ENCODE data around the gene SPSB2.

The SPSB2 gene

DNA sequence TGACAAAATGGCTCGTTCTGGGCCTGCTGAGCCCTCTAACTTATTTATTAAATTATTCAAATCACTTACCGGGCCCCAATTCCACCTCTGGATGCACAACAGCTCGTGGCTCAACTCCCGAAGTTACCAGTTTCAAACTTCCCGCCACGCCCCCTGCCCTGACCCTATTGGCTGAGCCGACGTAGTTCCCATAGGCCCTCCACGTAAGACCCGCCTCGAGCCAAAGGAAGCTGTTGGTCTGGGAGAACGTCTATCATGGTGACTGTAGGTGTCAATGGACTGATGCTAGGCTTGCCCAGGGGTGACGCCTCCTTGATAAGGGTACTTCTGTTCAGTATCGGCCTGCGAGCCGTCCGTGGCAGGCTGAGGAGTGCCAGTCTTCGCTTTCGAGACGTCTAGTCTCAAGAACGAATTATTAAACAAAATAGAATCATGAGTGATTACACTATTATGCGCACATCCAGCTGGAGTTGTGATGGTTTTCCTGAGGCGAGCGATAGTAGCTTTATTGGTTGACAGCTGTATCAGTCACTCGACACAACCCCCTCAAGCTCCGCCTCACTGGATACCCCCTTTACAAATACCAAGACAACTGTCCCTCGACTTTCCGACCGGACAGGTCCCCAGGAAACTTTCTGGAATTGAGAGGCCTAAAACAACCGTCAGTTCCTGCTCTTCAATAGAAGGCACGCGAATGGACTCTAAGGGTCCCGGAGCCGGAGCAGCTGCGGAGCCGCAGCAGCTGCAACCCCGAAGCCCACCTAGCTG lies 21.8 kb downstream of the SPSB2 start, which contains the start of gene CDCA3:
CDCA3 (minus strand) TSS at position 134 of the 768 bp plus-strand sequence. CDS start 334 bp downstream, outside the sequence.
- DNase-seq (ENCODE audit: low read depth in 3 of 3): peak; percentile 89 to 94 (median 92)

DNA sequence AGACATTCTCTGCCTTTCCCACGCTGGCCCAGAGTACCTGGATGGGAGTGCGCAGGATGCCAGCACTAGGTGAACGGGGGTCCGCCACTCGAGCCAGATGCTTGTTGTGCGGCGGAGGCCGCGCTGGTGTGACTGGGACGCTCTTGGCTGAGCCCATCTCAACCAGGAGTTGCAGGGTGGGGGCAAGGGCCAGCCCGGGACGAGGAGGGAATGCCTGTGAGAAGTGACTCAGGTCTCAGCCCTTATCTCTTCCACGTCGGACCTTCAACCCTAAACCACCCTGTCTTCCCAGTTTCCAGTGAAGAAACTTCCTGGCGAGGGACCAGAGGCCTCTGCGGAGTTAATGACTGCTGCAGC lies 22.3 kb downstream of the SPSB2 start:
- no peak for DNase-seq (ENCODE audit: low read depth in 3 of 3)

DNA sequence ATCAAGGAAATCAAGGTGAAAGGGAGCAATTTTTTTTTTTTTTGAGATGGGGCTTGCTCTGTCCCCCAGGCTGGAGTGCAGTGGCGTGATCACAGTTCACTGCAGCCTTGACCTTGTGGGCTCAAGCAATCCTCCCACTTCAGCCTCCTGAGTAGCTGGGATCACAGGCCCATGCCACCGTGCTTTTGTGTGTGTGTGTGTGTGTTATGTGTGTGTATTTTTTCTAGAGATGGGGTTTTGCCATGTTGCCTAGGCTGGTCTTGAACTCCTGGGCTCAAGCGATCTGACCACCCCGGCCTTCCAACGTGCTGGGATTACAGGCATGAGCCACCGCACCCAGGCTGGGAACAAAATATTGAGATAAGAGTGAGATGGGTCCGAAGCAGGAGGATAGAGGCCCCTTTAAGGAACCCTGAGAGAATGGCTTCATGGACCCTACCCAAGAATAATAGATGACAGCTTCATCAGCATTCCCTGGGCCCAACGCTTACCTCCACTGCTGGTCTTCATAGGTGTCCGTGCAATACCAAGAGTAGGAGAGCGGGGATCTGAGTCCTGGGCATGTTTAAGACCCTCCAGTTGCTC lies 23.0 kb downstream of the SPSB2 start:
- no peak for DNase-seq (ENCODE audit: low read depth in 3 of 3)

DNA sequence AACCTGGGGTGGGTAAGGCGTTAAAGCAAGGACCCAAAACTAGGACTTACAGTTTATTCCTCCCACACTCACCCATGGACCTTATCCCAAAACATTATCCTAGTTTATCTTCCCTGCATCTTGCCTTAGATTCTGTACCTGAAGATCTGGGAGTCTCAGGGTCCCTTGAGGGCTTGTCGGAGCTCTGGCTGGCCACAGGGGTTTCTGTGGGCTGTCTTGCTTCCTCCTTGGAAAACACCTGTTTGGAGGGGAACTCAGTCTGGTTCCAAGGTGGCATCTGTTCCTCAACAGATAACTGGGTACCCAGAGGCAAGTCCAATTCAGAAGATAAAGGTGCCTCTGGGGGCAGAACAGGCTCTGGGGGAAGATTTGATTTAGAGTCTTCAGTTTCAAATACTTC lies 23.7 kb downstream of the SPSB2 start:
- DNase-seq (ENCODE audit: low read depth in 3 of 3): no peak

DNA sequence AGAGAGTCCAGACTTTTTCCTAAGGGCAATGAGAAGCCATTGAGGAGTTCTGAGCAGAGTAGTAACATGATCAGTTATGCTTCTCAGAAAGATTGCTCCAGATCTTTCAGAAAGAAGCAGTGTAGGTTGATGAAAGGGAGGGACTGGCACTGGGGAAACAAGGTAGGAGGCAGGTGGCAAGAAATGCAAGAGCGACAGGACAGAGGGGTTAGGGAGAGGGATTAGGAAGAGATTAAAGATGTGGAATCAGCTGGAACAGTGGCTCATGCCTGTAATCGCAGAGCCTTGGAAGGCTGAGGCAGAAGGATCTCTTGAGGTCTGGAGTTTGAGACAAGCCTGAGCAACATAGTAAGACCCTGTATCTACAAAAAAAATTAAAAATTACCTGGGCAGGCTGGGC lies 25.4 kb downstream of the SPSB2 start:
- DNase-seq (ENCODE audit: low read depth in 3 of 3): no peak

- DNase-seq (ENCODE audit: low read depth in 3 of 3): no peak
Observed at GRCh38 chr12:6846316-6846869, 26.7 kb downstream of the SPSB2 start.

DNA sequence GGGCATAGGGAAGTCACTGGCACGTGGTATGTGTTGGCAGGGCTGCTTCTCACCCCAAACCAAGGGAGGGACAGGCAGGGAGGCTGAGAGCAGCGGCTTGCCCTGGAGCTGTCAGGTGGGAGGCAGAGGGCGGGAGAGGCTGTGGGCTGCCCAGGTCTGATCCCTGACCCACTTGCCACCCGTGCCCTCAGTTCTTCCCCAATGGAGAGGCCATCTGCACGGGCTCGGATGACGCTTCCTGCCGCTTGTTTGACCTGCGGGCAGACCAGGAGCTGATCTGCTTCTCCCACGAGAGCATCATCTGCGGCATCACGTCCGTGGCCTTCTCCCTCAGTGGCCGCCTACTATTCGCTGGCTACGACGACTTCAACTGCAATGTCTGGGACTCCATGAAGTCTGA lies 27.7 kb downstream of the SPSB2 start:
- no peak for DNase-seq (ENCODE audit: low read depth in 3 of 3)

DNA sequence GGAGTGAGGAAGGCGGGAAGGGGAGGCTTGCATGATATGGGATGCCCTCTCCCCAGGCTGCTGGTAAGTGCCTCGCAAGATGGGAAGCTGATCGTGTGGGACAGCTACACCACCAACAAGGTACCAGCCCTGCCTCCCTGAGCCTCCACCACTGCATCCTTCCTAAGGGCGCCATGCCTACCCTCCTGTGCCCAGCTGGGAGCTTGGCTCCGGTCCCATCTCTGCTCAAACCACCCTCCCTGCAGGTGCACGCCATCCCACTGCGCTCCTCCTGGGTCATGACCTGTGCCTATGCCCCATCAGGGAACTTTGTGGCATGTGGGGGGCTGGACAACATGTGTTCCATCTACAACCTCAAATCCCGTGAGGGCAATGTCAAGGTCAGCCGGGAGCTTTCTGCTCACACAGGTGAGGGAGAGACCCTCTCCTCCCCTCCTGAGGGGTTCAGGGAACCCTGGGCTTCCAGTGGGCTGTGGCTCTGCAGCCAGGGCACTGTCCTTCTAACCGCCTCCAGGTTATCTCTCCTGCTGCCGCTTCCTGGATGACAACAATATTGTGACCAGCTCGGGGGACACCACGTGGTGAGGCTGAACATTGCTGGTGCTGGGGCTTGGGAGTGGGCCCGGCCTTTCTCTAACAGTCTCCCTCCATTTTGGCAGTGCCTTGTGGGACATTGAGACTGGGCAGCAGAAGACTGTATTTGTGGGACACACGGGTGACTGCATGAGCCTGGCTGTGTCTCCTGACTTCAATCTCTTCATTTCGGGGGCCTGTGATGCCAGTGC lies 29.8 kb downstream of the SPSB2 start:
- DNase-seq (ENCODE audit: low read depth in 3 of 3): no peak

- DNase-seq (ENCODE audit: low read depth in 3 of 3): no peak
Observed at GRCh38 chr12:6842075-6842474, 31.0 kb downstream of the SPSB2 start.

DNA sequence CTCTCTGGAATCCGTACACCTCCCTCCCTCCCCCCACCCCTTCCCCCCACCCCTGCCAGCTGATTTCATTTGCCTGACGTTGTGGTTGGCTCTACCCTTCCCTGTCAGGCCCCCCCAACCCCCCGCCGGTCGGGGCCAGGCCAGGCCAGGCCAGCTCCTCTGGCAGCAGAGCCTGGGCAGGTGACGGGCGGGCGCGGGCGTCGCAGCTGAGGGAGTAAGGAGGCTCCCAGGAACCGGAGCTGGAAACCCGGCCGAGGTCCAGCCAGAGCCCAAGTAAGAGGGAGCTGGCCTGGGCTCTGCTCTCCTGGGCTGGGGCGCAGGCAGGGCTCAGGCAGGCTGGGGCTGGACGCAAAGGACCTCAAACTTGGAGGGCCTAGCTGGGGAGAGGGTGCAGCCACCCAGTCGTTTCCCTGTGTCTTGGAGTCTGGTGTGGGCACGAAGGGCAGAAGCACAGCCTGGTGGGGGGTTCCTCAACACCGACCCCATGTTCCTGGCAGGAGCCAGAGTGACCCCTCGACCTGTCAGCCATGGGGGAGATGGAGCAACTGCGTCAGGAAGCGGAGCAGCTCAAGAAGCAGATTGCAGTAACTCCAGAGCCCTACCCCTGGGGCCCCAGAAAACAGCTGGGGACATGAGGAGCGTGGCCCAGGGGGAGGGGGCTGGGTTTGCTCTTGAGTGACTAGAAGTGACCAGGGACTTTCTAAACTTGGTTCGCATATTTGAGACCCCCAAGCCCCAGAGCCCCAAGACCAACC lies 32.2 kb downstream of the SPSB2 start, which contains the start of gene GNB3:
GNB3 (plus strand) TSS at position 165 of the 755 bp plus-strand sequence; CDS start at position 528, 363 bp downstream.
- DNase-seq (ENCODE audit: low read depth in 3 of 3): no peak

GRCh38 chr12:6840330-6840729 lies 32.8 kb downstream of the SPSB2 start:
- DNase-seq (ENCODE audit: low read depth in 3 of 3): no peak

DNA sequence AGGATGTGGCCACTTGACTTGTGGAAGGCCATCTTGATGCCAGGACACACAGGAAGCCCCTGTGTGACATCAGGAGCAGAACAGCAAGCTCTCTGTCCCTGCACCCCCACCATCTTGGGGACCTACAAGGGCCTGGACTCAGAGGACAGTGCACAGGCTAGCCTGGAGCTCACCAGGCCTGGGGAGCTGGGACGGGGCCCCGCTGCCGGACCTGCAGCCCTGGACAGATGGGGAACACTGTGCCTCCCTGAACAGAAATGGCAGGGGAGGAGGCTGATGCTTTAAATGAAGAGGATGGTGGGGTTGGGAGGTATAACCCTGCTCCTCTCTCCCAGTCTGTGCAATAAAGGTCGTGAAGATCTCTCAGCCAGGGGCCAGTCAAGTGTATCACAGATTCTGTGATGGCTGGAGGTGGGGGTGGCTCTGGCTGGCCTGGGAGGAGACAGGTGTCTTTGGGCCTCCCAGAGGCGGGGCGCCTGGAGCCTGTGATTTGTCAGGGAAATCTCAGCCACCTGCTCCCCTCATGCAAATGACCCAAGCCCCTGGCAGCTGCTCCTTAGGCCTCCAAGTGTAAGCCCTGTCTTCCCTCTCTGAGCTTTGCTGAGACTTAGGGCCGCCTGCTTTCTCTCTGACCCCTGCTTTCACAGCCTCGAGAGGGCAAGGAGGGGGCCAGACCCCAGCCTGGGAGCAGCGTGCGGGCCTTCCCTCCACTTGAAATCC lies 33.5 kb downstream of the SPSB2 start:
- no peak for DNase-seq (ENCODE audit: low read depth in 3 of 3)

GRCh38 chr12:6838854-6839253 lies 34.2 kb downstream of the SPSB2 start:
- DNase-seq (ENCODE audit: low read depth in 3 of 3): no peak

DNA sequence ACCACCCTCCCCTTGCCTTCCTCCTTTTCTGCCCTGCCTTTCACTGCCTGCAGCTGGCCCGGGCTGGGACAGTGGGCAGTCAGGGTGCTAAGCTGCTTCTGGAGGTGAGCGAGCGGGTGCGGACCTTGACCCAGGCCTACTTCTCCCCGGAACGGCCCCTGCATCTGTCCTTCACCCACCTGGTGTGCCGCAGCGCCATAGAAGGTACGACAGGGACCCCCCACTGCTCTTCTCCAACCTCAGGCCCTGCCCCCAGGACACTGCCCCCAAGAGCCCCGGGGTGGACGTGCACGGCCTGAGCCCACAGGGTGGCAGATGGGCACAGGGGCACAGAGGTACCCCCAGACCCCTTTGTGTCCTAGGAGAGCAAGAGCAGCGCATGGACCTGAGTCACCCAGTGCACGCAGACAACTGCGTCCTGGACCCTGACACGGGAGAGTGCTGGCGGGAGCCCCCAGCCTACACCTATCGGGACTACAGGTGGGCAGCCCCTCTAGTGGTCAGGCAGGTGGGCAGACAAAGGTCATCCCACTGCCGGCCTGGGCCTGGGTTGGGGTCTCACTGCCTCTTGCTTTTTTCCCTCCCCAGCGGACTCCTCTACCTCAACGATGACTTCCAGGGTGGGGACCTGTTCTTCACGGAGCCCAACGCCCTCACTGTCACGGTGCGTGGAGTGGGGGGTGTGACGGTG lies 35.6 kb downstream of the SPSB2 start:
- no peak for DNase-seq (ENCODE audit: low read depth in 3 of 3)

DNA sequence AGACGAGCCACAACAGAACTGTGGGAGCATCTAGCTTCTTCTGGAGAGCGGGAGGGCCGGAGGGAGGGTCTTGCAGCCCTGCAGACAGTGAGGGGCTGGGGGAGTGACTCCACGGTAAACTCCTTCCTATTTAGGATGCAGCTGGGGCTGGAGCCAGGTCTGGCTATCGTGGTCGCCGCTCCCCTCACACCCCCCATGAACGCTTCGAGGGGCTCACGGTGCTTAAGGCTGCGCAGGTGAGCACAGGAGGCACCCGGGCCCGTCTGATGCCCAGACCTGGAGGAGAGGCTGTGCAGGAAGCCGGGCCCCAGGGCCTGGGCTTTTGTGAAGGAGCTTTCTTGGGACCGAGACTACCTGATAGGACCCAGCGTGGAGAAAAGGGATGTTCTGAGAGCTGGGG lies 36.3 kb downstream of the SPSB2 start:
- DNase-seq (ENCODE audit: low read depth in 3 of 3): no peak

DNA sequence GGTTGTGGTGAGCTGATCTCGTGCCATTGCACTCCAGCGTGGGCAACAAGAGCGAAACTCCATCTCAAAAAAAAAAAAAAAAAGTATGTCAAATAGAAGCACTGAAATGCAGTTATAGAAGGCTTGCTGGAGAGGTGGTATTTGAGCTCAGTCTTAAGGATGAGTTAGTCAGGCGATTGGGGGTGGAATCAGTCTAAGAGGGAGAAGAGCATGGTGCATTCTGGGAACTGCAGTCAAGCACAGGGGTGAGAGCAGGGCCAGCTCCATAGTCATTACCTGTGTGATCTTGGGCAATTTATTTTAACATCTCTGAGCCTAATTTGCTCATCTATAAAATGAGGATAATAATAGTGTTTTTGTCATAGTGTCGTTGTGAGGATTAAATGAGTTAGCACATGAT lies 38.2 kb downstream of the SPSB2 start:
- no peak for DNase-seq (ENCODE audit: low read depth in 3 of 3)

GRCh38 chr12:6834254-6834653 lies 38.8 kb downstream of the SPSB2 start:
- no peak for DNase-seq (ENCODE audit: low read depth in 3 of 3)

DNA sequence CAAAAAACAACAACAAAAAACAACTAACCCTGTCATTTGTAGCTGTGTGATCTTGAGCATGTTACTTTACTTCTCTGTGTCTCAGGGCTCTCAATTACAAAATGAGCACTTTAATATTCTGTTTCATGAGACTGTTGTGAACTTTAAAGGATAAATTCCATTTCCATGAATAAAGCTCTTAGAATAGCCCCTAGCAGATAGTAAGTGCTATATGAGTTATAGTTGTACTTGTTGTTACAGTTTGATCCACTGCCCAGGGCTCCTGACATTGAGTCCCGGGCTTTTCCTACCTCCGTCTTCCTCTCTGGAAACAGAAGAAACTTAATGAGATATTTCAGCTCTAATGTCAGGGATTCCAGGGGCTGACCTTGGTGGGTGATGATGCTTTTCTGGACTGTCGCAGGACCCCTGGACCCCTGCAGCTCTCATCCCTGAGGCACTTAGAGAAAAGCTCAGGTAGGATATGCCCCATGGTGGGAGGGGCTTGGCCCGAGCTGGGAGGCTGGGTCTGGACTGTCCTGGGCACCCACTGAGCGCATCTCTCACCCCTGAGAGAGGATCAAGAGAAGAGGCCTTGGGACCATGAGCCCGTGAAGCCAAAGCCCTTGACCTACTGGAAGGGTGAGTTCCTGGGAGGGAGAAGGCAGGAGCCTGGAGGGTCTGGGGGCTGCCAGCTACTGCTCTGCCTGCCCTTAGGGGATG lies 39.8 kb downstream of the SPSB2 start:
- DNase-seq (ENCODE audit: low read depth in 3 of 3): no peak

GRCh38 chr12:6832125-6832524 lies 41.0 kb downstream of the SPSB2 start:
- no peak for DNase-seq (ENCODE audit: low read depth in 3 of 3)

Data from stimulated activated CD4-positive, alpha-beta T cell treated with anti-CD3 and anti-CD28 coated beads, TNF-alpha, amount 100 ng/mL, for 48 hours (primary cell).